OCI-LY7 (cell line): ENCODE measurements around the gene LRRC42. TPM values are rescaled to one million over a fixed set of nuclear protein-coding genes. Genes with fewer than 3 reads are reported as not detected.
A peak's percentile ranks its signal among the peaks of the same experiment; 100 is the strongest.

ENCODE experiments used
- BruUV-seq: library from RNA; stranded (reverse); fragments of 400-500 nt; replicated peaks from 2 replicates; lab custom pipeline; 2021; lab: Mats Ljungman, UMichigan
- CTCF ChIA-PET: fragments of 300-600 bp; sonication (Branson Sonifier 250); formaldehyde crosslinking; loops from one replicate; lab custom pipeline; 2022; ENCODE audit warnings: antibody characterized with exemption; ENCODE audit not compliant: unreplicated experiment; lab: Charles Lee
- POLR2A ChIA-PET: fragments of 300-600 bp; sonication (Branson Sonifier 250); formaldehyde crosslinking; loops from one replicate; lab custom pipeline; 2022; ENCODE audit warnings: antibody characterized with exemption; lab: Charles Lee
- DNase-seq: peaks from one replicate; pipeline ENCODE4 v3.0.0-alpha.2; 2015; ENCODE audit warnings: low spot score
- H2AFZ ChIP-seq: fragments of 200-600 bp; sonication (generic), shearing (Covaris generic); 2 replicates; pipeline ENCODE4 v1.6.1; 2014; ENCODE audit warnings: mild to moderate bottlenecking, antibody characterized with exemption, low read length, moderate library complexity
- H3K27ac ChIP-seq: fragments of 200-600 bp; sonication (generic); 2 replicates; pipeline ENCODE4 v1.5.1; 2014; ENCODE audit warnings: mixed run types, low read depth, mild to moderate bottlenecking, moderate library complexity, low read length, inconsistent platforms; ENCODE audit not compliant: poor library complexity, severe bottlenecking
- H3K36me3 ChIP-seq: fragments of 200-600 bp; sonication (generic); 2 replicates; pipeline ENCODE4 v1.6.1; 2014; ENCODE audit warnings: mild to moderate bottlenecking, antibody characterized with exemption, low read length, moderate library complexity, mixed read lengths; ENCODE audit not compliant: insufficient read depth
- H3K4me1 ChIP-seq: fragments of 200-600 bp; sonication (generic); 2 replicates; pipeline ENCODE4 v1.5.1; 2014; ENCODE audit warnings: mild to moderate bottlenecking, low read length; ENCODE audit not compliant: insufficient read depth, poor library complexity, severe bottlenecking
- H3K4me2 ChIP-seq: fragments of 200-600 bp; sonication (generic); 2 replicates; pipeline ENCODE4 v1.6.1; 2014; ENCODE audit warnings: mild to moderate bottlenecking, low read length
- H3K4me3 ChIP-seq: fragments of 200-600 bp; sonication (generic); 2 replicates; pipeline ENCODE4 v1.5.1; 2014; ENCODE audit warnings: mild to moderate bottlenecking, low read depth, low read length; ENCODE audit not compliant: poor library complexity, severe bottlenecking
- H3K79me2 ChIP-seq: fragments of 200-600 bp; sonication (generic); 2 replicates; pipeline ENCODE4 v1.6.1; 2016; ENCODE audit warnings: low read depth, mild to moderate bottlenecking, low read length, moderate library complexity, mixed read lengths; ENCODE audit not compliant: insufficient read depth
- H3K9me2 ChIP-seq: fragments of 200-600 bp; sonication (generic); 2 replicates; pipeline ENCODE4 v1.6.1; 2016; ENCODE audit warnings: mild to moderate bottlenecking, low read length, mixed read lengths; ENCODE audit not compliant: insufficient read depth
- H3K9me3 ChIP-seq: fragments of 200-600 bp; sonication (generic); 2 replicates; pipeline ENCODE4 v1.6.1; 2014; ENCODE audit warnings: mild to moderate bottlenecking, mixed run types, low read length, mixed read lengths
- H4K20me1 ChIP-seq: fragments of 200-600 bp; sonication (generic); 2 replicates; pipeline ENCODE4 v1.6.1; 2014; ENCODE audit warnings: mild to moderate bottlenecking, antibody characterized with exemption, low read length, moderate library complexity, mixed read lengths; ENCODE audit not compliant: insufficient read depth
- EZH2phosphoT487 ChIP-seq: fragments of 200-600 bp; sonication (generic); IDR thresholded peaks from 2 replicates; pipeline ENCODE4 v1.6.1; 2018; ENCODE audit warnings: low read depth, borderline replicate concordance, mild to moderate bottlenecking, mixed run types, antibody characterized with exemption, low read length, moderate library complexity, mixed read lengths
- intact Hi-C: fragments of 100-400 bp; cut with micrococcal nuclease; formaldehyde crosslinking; loops from one replicate; pipeline ENCODE4 v1.10.0; 2022; ENCODE audit not compliant: unreplicated experiment
- total RNA-seq, 2 experiments: library from RNA; depleted of rRNA in 1 of 2; stranded (reverse); fragments of >200 nt in 1 of 2; shearing (Covaris generic) in 1 of 2; gene quantifications; 2 replicates each; pipeline ENCODE4 v1.2.3, GENCODE V29; 2014 to 2022
- TF ChIP-seq, protein P1 (sequence below): fragments of 200-600 bp; sonication (generic); conservative IDR thresholded peaks from 2 replicates; pipeline ENCODE4 v1.5.1; 2014; ENCODE audit warnings: mild to moderate bottlenecking, antibody characterized with exemption, low read length, moderate library complexity, mixed read lengths

LRRC42 gene
- total RNA-seq, 2 experiments from 2014 or later: 17.5 to 18.5 TPM

DNA sequence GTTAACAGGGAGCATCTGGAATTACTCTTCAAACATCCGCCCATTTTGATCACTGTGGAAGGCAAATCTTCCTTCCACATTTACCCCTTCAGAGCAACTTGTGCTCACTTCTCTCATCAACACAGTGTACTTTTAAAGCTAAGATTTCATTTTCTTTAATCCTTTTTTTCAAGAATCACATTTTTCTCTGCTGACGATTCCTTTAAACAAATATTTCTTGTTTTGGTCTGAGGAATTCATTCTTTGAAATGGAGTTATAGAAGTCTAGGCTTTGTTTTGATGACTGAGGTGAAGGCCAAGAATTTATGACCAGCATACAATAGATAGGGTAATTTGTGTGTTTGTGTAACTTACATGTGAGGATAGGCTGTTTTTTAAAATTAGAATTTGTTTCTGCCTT is 25.6 kb downstream of the LRRC42 start:
- Histone ChIP-seq H3K36me3 (peaks cover 27% of the 10 kb centered on the region; the same call in 1 of the 2 replicates), H2AFZ (no peak overlapping the region), H3K9me2 (no peaks in the 10 kb centered on the region), H3K4me1 (no peaks in the 10 kb centered on the region), H3K79me2 (no peaks in the 10 kb centered on the region), H3K4me3 (no peak overlapping the region), H3K4me2 (no peak overlapping the region), H4K20me1 (no peaks in the 10 kb centered on the region), H3K9me3 (no peaks in the 10 kb centered on the region), H3K27ac (no peak overlapping the region)
- CTCF ChIA-PET: interaction anchor here (1.5 kb wide), 1 partner anchor 12 kb away, joined by 4 read pairs; no protein-coding TSS in a partner anchor
- POLR2A ChIA-PET: no interaction called here
- BruUV-seq: no TSS peak
- no peak for DNase-seq
- no peak for TF ChIP-seq EZH2phosphoT487
- TF ChIP-seq, protein P1, sequence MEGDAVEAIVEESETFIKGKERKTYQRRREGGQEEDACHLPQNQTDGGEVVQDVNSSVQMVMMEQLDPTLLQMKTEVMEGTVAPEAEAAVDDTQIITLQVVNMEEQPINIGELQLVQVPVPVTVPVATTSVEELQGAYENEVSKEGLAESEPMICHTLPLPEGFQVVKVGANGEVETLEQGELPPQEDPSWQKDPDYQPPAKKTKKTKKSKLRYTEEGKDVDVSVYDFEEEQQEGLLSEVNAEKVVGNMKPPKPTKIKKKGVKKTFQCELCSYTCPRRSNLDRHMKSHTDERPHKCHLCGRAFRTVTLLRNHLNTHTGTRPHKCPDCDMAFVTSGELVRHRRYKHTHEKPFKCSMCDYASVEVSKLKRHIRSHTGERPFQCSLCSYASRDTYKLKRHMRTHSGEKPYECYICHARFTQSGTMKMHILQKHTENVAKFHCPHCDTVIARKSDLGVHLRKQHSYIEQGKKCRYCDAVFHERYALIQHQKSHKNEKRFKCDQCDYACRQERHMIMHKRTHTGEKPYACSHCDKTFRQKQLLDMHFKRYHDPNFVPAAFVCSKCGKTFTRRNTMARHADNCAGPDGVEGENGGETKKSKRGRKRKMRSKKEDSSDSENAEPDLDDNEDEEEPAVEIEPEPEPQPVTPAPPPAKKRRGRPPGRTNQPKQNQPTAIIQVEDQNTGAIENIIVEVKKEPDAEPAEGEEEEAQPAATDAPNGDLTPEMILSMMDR: no peak
- intact Hi-C loops: no loop called here

DNA sequence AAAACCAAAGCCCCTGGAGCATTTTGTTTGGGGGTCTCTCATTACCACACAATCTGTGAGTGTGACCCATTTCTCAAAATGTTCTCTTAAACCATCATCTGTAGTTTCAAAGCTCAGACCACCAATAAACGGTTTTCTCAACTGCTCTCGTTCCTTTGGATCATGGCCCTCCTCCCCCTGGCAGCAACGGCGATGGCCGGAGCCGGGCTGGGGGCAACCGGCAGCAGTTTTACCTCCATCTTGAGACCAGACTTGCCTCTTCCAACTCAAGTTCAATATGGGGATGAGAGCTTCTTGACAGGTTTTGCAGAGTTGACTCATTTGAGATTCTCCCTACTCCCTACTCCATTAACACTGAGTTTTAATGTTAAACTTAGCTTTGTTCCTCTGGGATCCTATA is 29.7 kb downstream of the LRRC42 start:
- no peaks in the 10 kb centered on the region for H3K9me2 ChIP-seq
- no peak for DNase-seq
- intact Hi-C loops: no loop called here
- CTCF ChIA-PET: no interaction called here
- POLR2A ChIA-PET: no interaction called here
- H4K20me1 ChIP-seq: no peaks in the 10 kb centered on the region
- H3K36me3 ChIP-seq: no peaks in the 10 kb centered on the region
- no peaks in the 10 kb centered on the region for H3K4me1 ChIP-seq
- BruUV-seq: no TSS peak
- no peak overlapping the region for H3K4me3 ChIP-seq
- H2AFZ ChIP-seq: no peak overlapping the region
- no peak overlapping the region for H3K4me2 ChIP-seq
- no peaks in the 10 kb centered on the region for H3K79me2 ChIP-seq
- TF ChIP-seq, protein P1: no peak
- no peak for TF ChIP-seq EZH2phosphoT487
- H3K9me3 ChIP-seq: no peaks in the 10 kb centered on the region
- no peak overlapping the region for H3K27ac ChIP-seq

DNA sequence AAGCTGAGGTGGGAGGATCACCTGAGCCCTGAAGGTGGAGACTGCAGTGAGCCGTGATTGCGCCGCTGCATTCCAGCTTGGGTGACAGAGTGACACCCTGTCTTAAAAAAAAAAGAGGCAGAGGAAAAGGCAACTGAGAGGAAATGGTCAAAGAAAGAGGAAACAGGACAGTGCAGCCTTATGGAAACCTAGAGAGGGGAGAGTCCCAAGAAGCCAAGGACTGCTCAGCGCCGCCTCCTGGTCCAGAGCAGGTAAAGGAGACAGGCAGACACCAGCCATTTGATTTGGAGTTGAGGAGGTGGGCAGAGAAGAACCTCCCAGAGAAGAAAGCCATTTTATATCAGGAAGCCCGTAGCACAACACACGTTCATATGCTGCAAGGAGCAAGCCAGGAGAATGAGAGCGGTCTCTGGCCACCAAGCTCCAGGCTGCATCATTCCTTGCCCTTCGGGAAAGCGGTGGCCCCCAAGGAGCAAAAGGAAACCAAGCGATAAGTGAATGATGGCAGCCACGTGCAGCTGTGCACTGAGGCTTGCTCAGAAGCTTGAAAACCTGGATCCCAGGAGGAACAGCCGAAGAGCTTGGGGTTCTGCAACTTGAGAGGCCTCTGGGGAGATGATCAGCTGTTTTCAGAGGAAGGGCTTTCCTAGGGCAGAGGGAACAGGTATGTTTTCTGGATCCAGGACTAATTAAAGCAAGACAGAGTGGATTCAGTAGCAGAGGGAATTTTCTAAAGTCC is 33.7 kb downstream of the LRRC42 start:
- Histone ChIP-seq H2AFZ (no peak overlapping the region), H3K4me3 (no peak overlapping the region), H3K36me3 (no peaks in the 10 kb centered on the region), H4K20me1 (no peaks in the 10 kb centered on the region), H3K4me2 (no peak overlapping the region), H3K9me3 (no peaks in the 10 kb centered on the region), H3K27ac (no peak overlapping the region), H3K9me2 (no peaks in the 10 kb centered on the region), H3K4me1 (no peaks in the 10 kb centered on the region), H3K79me2 (no peaks in the 10 kb centered on the region)
- ChIA-PET POLR2A (no interaction called here), CTCF (no interaction called here)
- TF ChIP-seq EZH2phosphoT487: no peak
- TF ChIP-seq, protein P1: 0 out of 2 replicates have a peak, but pooled peaks have one; percentile 21
- no TSS peak for BruUV-seq
- intact Hi-C loops: no loop called here
- no peak for DNase-seq
